Chondrocyte (in vitro differentiated cells): ENCODE data around the gene C10orf71. TPM values are rescaled to one million over a fixed set of nuclear protein-coding genes. Genes with fewer than 3 reads are reported as not detected.

Experiments
- DNase-seq: peaks from one replicate; pipeline ENCODE4 v3.0.0; 2021; ENCODE audit warnings: mixed read lengths, low spot score
- H3K27ac Mint-ChIP-seq: one replicate; pipeline ENCODE4 v1.8.0; 2021; ENCODE audit warnings: mild to moderate bottlenecking, moderate library complexity, mixed read lengths; ENCODE audit not compliant: unreplicated experiment
- H3K27me3 Mint-ChIP-seq: 2 replicates; pipeline ENCODE4 v1.8.0; 2021; ENCODE audit warnings: low read depth, mixed read lengths
- H3K36me3 Mint-ChIP-seq: 2 replicates; pipeline ENCODE4 v1.8.0; 2021; ENCODE audit warnings: low read depth, mixed read lengths
- H3K4me1 Mint-ChIP-seq: 2 replicates; pipeline ENCODE4 v1.8.0; 2021; ENCODE audit warnings: low read depth, mild to moderate bottlenecking, mixed read lengths
- H3K4me3 Mint-ChIP-seq: one replicate; pipeline ENCODE4 v1.8.0; 2021; ENCODE audit warnings: mild to moderate bottlenecking, moderate library complexity, mixed read lengths; ENCODE audit not compliant: unreplicated experiment
- H3K9me3 Mint-ChIP-seq: 2 replicates; pipeline ENCODE4 v1.8.0; 2021; ENCODE audit warnings: low read depth, mixed read lengths
- total RNA-seq: library from RNA; stranded (reverse); gene quantifications from 3 replicates; pipeline ENCODE4 v1.2.1, GENCODE V29; 2021
- TF ChIP-seq, protein P1 (sequence below): fragments of 200-600 bp; sonication (generic); IDR thresholded peaks from 2 replicates; pipeline ENCODE4 v1.5.0; 2021; ENCODE audit warnings: antibody characterized with exemption, mild to moderate bottlenecking, moderate library complexity

Gene C10orf71
- total RNA-seq, 1 donor from 2014 or later: not detected

- H3K36me3 Mint-ChIP-seq: no peaks in the 10 kb centered on the region
- no peak overlapping the region for H3K4me3 Mint-ChIP-seq
- H3K4me1 Mint-ChIP-seq: peaks cover 12% of the 10 kb centered on the region
- H3K27me3 Mint-ChIP-seq: peaks cover 5% of the 10 kb centered on the region
- TF ChIP-seq, protein P1, sequence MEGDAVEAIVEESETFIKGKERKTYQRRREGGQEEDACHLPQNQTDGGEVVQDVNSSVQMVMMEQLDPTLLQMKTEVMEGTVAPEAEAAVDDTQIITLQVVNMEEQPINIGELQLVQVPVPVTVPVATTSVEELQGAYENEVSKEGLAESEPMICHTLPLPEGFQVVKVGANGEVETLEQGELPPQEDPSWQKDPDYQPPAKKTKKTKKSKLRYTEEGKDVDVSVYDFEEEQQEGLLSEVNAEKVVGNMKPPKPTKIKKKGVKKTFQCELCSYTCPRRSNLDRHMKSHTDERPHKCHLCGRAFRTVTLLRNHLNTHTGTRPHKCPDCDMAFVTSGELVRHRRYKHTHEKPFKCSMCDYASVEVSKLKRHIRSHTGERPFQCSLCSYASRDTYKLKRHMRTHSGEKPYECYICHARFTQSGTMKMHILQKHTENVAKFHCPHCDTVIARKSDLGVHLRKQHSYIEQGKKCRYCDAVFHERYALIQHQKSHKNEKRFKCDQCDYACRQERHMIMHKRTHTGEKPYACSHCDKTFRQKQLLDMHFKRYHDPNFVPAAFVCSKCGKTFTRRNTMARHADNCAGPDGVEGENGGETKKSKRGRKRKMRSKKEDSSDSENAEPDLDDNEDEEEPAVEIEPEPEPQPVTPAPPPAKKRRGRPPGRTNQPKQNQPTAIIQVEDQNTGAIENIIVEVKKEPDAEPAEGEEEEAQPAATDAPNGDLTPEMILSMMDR: no peak
- no peaks in the 10 kb centered on the region for H3K9me3 Mint-ChIP-seq
- no peak for DNase-seq
- H3K27ac Mint-ChIP-seq: peak overlapping the region; percentile 9
Observed at GRCh38 chr10:49365275-49365674, 66.3 kb downstream of the C10orf71 start.

- no peak overlapping the region for H3K27ac Mint-ChIP-seq
- TF ChIP-seq, protein P1: no peak
- no peak for DNase-seq
- H3K9me3 Mint-ChIP-seq: no peaks in the 10 kb centered on the region
- no peaks in the 10 kb centered on the region for H3K36me3 Mint-ChIP-seq
- H3K27me3 Mint-ChIP-seq: peaks cover 5% of the 10 kb centered on the region
- peaks cover 9% of the 10 kb centered on the region for H3K4me1 Mint-ChIP-seq
- no peak overlapping the region for H3K4me3 Mint-ChIP-seq
Observed at GRCh38 chr10:49365675-49366415, 66.9 kb downstream of the C10orf71 start.

GRCh38 chr10:49366460-49366859 lies 67.5 kb downstream of the C10orf71 start:
- no peaks in the 10 kb centered on the region for H3K36me3 Mint-ChIP-seq
- peaks cover 5% of the 10 kb centered on the region for H3K27me3 Mint-ChIP-seq
- no peak for DNase-seq

DNA sequence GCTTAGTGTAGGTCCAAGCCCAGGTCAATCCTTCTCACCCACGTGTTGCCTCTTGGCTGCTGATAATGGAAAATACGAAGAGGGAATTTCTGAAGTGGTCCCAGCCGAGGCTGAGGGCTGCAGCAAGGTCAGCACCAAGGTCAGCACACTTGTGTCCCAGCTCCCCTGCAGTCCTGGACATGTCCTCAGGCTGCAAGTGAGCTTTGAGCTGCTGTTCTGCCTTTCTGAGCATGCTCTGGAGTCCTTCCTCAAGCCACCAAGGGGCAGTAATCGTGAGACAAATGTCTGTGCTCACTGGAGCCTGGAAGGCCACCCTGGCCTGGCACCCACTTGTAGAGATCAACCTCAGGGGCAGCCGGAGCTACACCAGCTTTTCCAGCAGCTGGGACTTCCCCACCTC lies 68.6 kb downstream of the C10orf71 start:
- Mint-ChIP-seq H3K4me3 (no peak overlapping the region), H3K27me3 (peaks cover 6% of the 10 kb centered on the region), H3K36me3 (no peaks in the 10 kb centered on the region), H3K4me1 (peaks cover 9% of the 10 kb centered on the region), H3K9me3 (no peaks in the 10 kb centered on the region), H3K27ac (no peak overlapping the region)
- TF ChIP-seq, protein P1: no peak
- DNase-seq: no peak

More at GRCh38 chr10:49366460-49366859, 67.5 kb downstream of the C10orf71 start:
- Mint-ChIP-seq H3K27ac (no peak overlapping the region), H3K9me3 (no peaks in the 10 kb centered on the region), H3K4me3 (no peak overlapping the region), H3K4me1 (peaks cover 9% of the 10 kb centered on the region)
- TF ChIP-seq, protein P1: no peak

DNA sequence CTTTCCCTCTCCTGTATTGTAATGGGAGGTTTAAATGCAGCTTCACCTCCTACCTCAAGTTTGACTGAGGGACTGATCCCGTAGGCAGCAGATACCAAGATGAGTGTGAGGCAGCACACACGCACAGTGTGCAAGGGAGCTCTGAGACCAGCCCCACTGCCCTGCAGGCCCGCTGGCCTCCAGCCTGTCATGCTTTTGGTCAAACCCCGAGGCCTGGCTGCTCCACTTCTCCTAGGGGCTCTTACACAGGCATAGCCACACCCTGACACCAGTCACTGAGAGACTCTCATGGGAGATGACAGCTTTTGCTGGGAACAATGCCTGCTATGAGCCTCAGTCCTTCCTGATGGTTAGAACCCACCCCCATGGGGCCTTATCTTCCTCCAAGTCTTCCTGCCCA lies 69.3 kb downstream of the C10orf71 start:
- H3K27ac Mint-ChIP-seq: no peak overlapping the region
- no peaks in the 10 kb centered on the region for H3K9me3 Mint-ChIP-seq
- H3K4me1 Mint-ChIP-seq: peaks cover 9% of the 10 kb centered on the region
- no peak overlapping the region for H3K4me3 Mint-ChIP-seq
- H3K27me3 Mint-ChIP-seq: peaks cover 7% of the 10 kb centered on the region
- no peak for DNase-seq
- H3K36me3 Mint-ChIP-seq: no peaks in the 10 kb centered on the region
- TF ChIP-seq, protein P1: no peak
